HUES64 (cell line): ENCODE results near the gene AGPAT1.
"Not testable (repeated sequence)": the region's sequence is repeated elsewhere in the genome, so short reads cannot be mapped to it uniquely, and the experiment has no call there.

ENCODE experiments used
- H3K27ac ChIP-seq: 2 replicates; pipeline ENCODE4 v1.7.0; 2013; ENCODE audit warnings: low read depth, low read length, inconsistent platforms
- H3K27me3 ChIP-seq: 2 replicates; pipeline ENCODE4 v1.6.1; 2013; ENCODE audit warnings: mild to moderate bottlenecking, low read length; ENCODE audit not compliant: insufficient read depth
- H3K36me3 ChIP-seq: 2 replicates; pipeline ENCODE4 v1.6.1; 2013; ENCODE audit warnings: mild to moderate bottlenecking, low read length; ENCODE audit not compliant: insufficient read depth
- H3K4me1 ChIP-seq: 2 replicates; pipeline ENCODE4 v1.6.1; 2013; ENCODE audit warnings: mild to moderate bottlenecking, low read length, moderate library complexity; ENCODE audit not compliant: insufficient read depth
- H3K4me3 ChIP-seq: 2 replicates; pipeline ENCODE4 v1.5.1; 2013; ENCODE audit warnings: mild to moderate bottlenecking, low read length, moderate library complexity
- H3K9ac ChIP-seq: 2 replicates; pipeline ENCODE4 v1.6.1; 2013; ENCODE audit warnings: mild to moderate bottlenecking, low read depth, low read length
- H3K9me3 ChIP-seq: 2 replicates; pipeline ENCODE4 v1.6.1; 2013; ENCODE audit warnings: low read depth, low read length; ENCODE audit not compliant: insufficient read depth
- WGBS: fragments of 150-250, 120-280 bp; methylation state at CpG from one replicate; pipeline ENCODE4 v1.1.7; 2013; ENCODE audit warnings: missing lambda C conversion rate; 5-methylcytosine and 5-hydroxymethylcytosine counted together

Gene AGPAT1

DNA sequence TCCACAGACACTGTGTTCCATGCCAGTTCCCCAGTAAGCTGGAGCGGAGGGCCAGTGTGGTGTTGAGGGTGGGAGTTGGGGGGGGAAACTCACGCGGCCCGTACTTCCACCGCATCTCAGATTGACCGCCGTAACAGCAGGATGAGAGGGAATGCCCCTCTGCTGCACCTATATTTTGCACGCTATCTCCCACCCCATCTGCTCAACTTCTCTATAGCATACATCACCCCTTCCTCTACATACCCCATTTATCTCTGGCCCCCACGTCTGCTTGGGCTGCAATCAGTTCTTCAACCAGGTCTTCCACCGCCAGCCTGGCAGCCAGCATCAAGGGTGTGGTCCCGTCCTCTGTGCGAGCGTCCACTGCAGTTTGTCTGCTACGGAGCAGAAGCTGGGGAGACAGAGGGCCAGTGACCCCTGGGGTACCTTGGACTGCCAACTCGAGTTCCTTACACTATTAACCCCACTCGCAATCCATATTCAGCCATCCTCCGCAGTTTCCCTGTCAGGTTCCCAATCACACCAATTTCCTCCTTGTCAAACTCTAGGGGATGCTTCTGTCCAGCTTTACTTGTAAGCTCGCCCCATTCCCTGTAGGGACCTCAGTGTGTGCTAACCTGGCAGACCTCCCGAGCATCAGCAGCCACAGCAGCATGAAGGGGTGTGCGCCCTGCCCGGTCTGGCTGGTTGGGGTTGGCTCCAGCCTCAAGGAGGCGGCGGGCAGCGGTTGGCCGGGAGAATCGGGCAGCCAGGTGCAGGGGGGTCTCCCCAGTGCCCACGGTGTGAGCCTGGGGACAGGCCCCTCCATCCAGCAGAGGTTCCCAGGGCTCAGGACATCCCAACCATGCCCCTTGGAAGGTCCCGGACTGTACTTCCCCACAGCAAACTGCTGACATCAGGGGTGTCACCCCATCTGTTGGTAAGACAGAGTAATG is 21.1 kb upstream of the AGPAT1 start:
- Histone ChIP-seq H3K9me3 (no peaks in the 10 kb centered on the region), H3K36me3 (no peaks in the 10 kb centered on the region), H3K4me3 (peak overlapping the region; percentile 86), H3K27ac (peak overlapping the region; percentile 99), H3K27me3 (no peaks in the 10 kb centered on the region), H3K9ac (peak overlapping the region; percentile 96), H3K4me1 (peaks cover 33% of the 10 kb centered on the region)
- WGBS = 77% methylated on average over 28 of the region's 28 CpGs

DNA sequence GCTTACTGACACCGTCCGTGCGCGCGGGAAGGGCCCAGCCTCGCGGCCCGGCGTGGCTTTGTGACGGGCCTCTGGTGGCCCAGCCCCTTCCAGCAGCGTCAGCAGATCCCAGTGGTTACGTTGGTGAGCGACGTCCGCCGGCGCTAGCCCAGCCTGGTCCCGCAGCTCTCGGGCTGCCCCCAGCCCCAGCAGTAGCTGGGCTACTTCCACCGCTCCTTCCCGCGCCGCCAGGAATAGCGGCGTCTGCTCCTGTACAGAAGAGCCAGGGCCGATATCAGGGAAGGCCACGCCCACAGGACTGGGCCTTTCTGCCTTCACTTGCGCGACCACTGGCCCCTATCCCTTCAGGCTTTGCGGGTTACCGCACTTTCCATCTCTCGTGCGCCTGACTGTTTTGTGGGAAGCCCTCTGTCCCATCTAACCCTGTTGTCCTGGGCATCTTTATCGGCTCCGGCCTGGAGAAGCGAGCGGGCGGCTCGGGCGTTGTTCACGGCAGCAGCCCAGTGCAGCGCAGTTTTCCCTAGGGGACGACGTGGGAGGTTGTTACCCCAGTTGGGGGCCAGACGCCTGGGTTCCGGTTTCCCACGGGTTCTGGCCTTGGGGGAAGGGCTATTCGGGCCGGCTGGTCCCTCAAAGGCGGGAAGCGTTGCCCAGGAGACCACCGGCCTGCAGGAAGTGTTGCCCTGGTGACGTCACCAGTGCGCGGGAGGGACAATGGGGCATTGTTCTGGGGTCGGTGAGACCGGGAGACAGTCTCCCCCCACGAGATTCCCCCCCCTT is 20.2 kb upstream of the AGPAT1 start:
- Histone ChIP-seq H3K4me1 (peaks cover 36% of the 10 kb centered on the region), H3K36me3 (no peaks in the 10 kb centered on the region), H3K27me3 (no peaks in the 10 kb centered on the region), H3K27ac (peak overlapping the region; percentile 99), H3K9me3 (no peaks in the 10 kb centered on the region), H3K4me3 (peak overlapping the region; percentile 86), H3K9ac (peak overlapping the region; percentile 96)
- WGBS = under 1% methylated on average over 52 of the region's 58 CpGs

DNA sequence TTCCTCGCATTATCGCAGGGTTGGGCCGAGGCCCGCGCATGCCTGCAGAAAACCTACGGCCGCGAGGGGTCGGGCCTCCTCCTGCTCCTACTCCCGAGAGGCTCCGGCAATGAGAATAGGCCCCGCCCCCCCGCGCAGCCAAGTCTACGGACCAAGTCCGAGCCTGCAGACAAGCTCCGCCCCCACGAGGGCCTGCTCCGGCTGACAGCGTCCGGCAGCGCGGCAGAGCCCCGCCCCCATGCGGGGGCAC is 19.7 kb upstream of the AGPAT1 start:
- peak overlapping the region; percentile 99; the same call in 1 of the 2 replicates for H3K27ac ChIP-seq
- H3K27me3 ChIP-seq = no peaks in the 10 kb centered on the region
- H3K9ac ChIP-seq = no peak overlapping the region; the same call in 1 of the 2 replicates
- peak overlapping the region; percentile 86 for H3K4me3 ChIP-seq
- WGBS = under 1% methylated on average over 25 of the region's 25 CpGs
- H3K36me3 ChIP-seq = no peaks in the 10 kb centered on the region
- H3K4me1 ChIP-seq = peaks cover 42% of the 10 kb centered on the region
- H3K9me3 ChIP-seq = no peaks in the 10 kb centered on the region

DNA sequence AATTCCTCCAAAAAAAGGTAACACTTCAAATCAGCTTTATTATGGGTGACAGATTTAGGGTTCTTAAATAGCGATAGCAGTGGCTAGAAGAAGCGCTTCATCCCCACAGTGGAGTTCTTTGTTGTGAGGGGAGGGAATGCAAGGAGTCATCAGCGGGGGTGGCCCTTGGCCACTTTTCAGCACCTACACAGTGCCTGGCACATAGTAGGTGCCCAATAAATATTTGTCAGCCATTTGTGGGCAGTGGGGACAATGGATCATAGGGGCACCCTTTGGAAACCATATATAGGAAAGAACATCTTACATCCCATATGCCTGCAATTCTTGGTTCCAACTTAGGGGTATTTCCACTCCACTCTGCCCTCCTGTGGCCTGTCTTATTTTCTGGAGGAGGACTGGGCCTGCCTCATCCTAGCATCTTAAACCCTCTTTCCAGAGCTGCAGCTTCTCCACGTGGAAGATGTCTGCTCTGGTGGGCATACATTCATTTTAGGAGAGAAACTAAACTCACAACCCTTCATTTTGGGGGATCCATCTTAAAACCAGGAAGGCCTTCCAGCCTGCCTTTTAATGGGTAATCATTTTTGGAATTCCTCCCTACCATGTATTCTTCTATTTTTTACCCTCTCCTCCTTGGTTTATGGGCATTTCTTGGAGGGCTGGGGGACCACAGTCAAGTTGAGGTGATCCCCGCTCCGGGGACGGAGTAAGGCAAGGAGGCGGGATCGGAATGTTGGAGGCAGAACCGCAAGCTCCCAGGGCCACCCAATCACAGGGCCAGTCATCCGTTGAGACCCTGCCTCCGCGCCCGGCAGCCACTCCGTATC is 19.2 kb upstream of the AGPAT1 start:
- H3K4me1 ChIP-seq = peaks cover 45% of the 10 kb centered on the region
- 17% methylated on average over 15 of the region's 15 CpGs for WGBS

DNA sequence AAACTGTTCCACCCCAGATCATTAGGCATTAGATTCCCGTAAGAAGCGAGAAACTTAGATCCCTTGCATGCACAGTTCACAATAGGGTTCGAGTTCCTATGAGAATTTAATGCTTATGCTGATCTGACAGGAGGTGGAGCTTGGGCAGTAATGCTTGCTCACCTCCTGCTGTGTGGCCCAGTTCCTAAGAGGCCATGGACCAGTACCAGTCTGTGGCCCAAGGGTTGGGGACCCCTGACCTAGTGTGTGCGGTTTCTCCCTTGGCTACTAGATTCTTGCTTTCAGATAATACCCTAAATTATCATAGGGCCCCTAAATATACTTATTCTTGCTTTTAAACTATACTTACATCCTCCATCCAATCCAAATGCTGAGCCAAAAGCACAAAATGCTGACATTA is 18.5 kb upstream of the AGPAT1 start:
- WGBS = 93% methylated on average over 4 of the region's 4 CpGs
- Histone ChIP-seq H3K4me1 (peaks cover 45% of the 10 kb centered on the region), H3K27me3 (no peaks in the 10 kb centered on the region), H3K4me3 (0 out of 2 replicates have a peak overlapping the region, but pooled peaks have one; percentile 61), H3K9ac (no peak overlapping the region), H3K27ac (peak overlapping the region; percentile 94), H3K9me3 (no peaks in the 10 kb centered on the region), H3K36me3 (no peaks in the 10 kb centered on the region)

More for the DNA sequence above, 19.2 kb upstream of the AGPAT1 start:
- Histone ChIP-seq H3K4me3 (peak overlapping the region; percentile 61), H3K27me3 (no peaks in the 10 kb centered on the region), H3K27ac (peak overlapping the region; percentile 94), H3K9ac (peak overlapping the region; percentile 78), H3K36me3 (no peaks in the 10 kb centered on the region), H3K9me3 (no peaks in the 10 kb centered on the region)

DNA sequence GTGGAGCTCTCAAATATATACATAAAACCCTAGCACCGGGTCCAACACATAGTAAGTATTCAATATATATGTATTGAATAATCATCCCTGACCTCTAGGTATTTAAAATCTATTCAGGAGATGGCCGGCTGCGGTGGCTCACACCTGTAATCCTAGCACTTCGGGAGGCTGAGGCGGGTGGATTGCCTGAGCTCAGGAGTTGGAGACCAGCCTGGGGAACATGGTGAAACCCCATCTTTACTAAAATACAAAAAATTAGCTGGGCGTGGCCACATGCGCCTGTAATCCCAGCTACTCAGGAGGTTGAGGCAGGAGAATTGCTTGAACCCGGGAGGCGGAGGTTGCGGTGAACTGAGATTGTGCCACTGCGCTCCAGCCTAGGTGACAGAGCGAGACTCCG is 17.2 kb upstream of the AGPAT1 start:
- not testable (repeated sequence) for H3K27me3 ChIP-seq, H3K9ac ChIP-seq, H3K9me3 ChIP-seq, H3K36me3 ChIP-seq
- Histone ChIP-seq H3K4me3 (0 out of 2 replicates have a peak overlapping the region, but pooled peaks have one; percentile 28), H3K4me1 (peaks cover 45% of the 10 kb centered on the region), H3K27ac (peak overlapping the region; percentile 62; the same call in 1 of the 2 replicates)
- 88% methylated on average over 9 of the region's 13 CpGs for WGBS

DNA sequence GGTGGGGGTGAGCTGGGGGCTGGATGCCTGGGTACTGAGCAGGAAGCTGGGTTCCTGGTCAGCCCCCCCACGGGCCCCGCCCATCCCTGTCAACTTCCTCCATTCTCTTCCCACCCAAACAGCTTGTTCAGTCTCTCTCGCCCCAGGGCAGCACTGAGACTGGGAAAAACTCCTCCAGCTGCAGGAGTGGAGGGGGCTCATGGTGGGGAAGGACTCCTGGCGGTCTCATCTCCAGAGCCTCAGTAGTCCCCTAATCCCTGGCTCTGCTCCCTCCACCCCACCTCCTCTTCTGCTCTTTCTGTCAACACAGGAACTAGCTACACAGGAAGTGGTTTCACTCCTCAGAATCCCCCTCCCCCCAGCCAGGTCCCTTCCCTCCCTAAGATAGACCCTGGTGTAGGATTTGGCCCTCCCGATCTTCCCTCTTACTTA is 16.7 kb upstream of the AGPAT1 start, which contains the start of gene GPSM3:
TSS of gene GPSM3 (minus strand) at position 36 of the 432 bp plus-strand sequence. CDS start 130 bp downstream, outside the sequence.
- peak within 1 kb of the TSS; percentile 62; the same call in 1 of the 2 replicates for H3K27ac ChIP-seq

DNA sequence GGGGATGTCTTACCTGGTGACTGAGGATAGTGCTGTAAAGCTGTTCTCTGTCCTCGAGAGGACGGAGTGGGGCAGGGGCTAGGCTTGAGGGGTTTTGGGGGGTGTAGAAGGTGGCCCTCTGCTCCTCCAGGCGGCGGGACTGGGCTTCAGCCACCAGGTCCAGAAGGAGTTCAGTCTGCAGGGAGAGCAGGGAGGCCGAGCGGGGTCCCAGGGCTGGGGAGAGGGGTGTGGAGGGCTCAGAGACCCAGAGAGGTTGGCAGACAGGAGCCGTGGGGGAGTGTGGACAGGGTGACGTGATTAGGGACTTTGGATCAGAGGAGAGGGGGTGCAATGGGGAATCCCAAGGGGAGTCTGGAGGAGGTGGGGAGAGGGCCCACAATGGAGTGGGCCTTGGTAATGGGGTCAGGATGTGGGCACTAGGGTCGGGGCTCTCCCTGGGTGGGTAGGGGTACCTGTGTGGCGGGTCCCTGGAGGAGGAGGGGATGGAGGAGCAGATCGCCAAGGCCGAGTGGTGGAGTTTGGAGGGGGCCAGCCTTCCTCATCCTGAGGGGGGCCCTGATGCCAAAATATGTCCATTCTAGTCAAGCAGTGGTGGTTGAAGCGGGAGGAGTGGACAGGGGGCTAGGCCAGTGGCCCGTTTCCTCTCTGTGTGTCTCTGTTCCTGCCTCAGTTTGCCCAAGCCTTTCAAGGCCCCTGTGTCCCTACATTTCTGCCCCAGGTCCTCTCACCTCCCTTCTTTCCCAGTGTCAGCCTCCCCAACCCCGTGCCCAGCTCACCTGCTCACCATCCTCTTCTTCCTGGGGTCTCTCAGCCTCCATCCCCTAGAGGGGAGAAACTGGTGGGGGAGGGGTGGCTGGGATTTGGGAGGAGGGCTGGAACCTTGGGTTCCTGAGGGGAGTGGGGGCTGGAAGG is 16.1 kb upstream of the AGPAT1 start:
- no peaks in the 10 kb centered on the region for H3K27me3 ChIP-seq
- peak overlapping the region; percentile 62; the same call in 1 of the 2 replicates for H3K27ac ChIP-seq
- no peak overlapping the region; the same call in 1 of the 2 replicates for H3K9ac ChIP-seq
- no peaks in the 10 kb centered on the region for H3K9me3 ChIP-seq
- H3K4me3 ChIP-seq = no peak overlapping the region
- peaks cover 38% of the 10 kb centered on the region for H3K4me1 ChIP-seq
- peaks cover 12% of the 10 kb centered on the region for H3K36me3 ChIP-seq
- WGBS = 89% methylated on average over 14 of the region's 15 CpGs

More for the DNA sequence above, 16.7 kb upstream of the AGPAT1 start, which contains the start of gene GPSM3:
- peaks cover 44% of the 10 kb centered on the region for H3K4me1 ChIP-seq
- 39% methylated on average over 3 of the region's 5 CpGs for WGBS
- peaks cover 6% of the 10 kb centered on the region for H3K36me3 ChIP-seq
- H3K9me3 ChIP-seq = no peaks in the 10 kb centered on the region
- H3K9ac ChIP-seq = no peak within 1 kb of the TSS; the same call in 1 of the 2 replicates
- no peaks in the 10 kb centered on the region for H3K27me3 ChIP-seq
- peak within 1 kb of the TSS; percentile 28; the same call in 1 of the 2 replicates for H3K4me3 ChIP-seq

DNA sequence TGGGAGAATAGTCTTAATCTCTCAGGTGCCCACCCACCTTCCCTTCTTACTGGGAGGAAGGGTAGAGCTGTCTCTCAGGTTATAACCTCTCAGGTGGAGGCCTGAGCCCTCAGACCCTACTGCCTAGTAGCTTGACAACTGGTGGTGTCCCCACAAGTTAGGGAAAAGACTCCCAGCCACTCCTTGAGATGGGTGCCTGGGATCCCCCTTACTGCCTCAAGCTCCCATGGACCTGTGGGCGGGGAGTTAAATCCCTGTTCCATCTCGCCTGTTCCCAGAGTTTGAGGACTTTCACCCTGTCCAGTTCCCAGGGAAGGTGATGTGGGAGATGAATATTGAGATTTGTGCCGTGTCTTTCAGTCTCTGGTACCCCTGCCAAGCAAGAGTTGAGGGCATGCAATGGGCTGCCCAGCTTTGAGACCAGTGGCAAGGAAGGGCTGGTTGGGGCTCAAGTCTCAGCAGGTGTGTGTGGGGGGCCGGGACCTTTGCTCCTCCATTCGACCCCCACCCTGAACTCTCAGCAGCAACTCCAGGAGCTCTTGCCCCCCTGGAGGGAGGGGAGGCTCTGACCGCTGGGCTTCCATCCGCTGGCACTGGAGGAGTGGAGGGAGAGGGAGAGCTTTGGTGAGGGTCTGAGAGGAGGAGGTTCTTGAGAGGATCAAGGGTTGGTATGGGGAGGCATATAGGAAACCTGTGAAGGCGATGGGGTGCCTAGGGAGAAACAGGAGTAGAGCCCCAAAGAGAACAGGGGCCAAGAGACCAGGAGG is 15.2 kb upstream of the AGPAT1 start:
- H3K9ac ChIP-seq = no peak overlapping the region

More for the DNA sequence above, 15.2 kb upstream of the AGPAT1 start:
- WGBS = 90% methylated on average over 6 of the region's 8 CpGs
- H3K27me3 ChIP-seq = no peaks in the 10 kb centered on the region
- peak overlapping the region; percentile 77 for H3K4me3 ChIP-seq
- peaks cover 32% of the 10 kb centered on the region for H3K4me1 ChIP-seq
- peak overlapping the region; percentile 61 for H3K27ac ChIP-seq
- no peaks in the 10 kb centered on the region for H3K9me3 ChIP-seq
- H3K36me3 ChIP-seq = peaks cover 21% of the 10 kb centered on the region
